ENCODE data around the gene ZNF280B. TPM values are rescaled to one million over a fixed set of nuclear protein-coding genes. Genes with fewer than 3 reads are reported as not detected.

ZNF280B gene
- total RNA-seq, 2 donors from 2014 or later, result 0.33 to 1.0 TPM

DNA sequence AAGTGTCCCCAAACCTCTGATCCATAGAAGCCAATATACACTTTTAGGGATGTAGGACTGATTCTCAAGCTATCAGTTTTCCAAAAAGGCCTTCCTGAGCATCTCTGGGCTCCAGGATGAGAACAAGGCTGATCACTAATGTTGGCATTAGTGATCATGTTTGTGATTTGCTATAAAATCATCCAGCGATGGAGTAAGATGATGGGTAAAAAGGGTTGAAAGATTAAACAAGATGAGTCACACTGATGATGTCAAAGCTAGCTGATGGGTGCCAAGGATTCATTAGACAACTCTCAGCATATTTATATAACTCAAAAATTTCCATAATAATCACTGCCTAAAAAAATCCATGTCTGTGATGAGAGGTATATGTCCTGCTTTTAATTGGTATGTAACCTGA lies 42.8 kb downstream of the ZNF280B start:
- Histone ChIP-seq H3K9me3 (no peaks in the 10 kb centered on the region), H3K27ac (no peak overlapping the region), H3K36me3 (replicated peaks in 1 of 2; ENCODE audit: insufficient read depth in 1 of 2, low read depth in 2 of 2) (no peaks in the 10 kb centered on the region), H3K27me3 (peaks cover 0 to 4% of the 10 kb centered on the region in 2 donors), H3K4me1 (no peaks in the 10 kb centered on the region), H3K4me3 (no peak overlapping the region)
- TF ChIP-seq POLR2A (IDR thresholded peaks at IDR 0.05) (no peak), CTCF (IDR thresholded peaks at IDR 0.05) (no peak)
- intact Hi-C loops (cut with DNase I), result no loop called here
- ATAC-seq (no peak), DNase-seq (no peak)
- 67 to 82% methylated on average over 1 of the region's 1 CpG for WGBS, 2 donors

GRCh38 chr22:22465094-22465602 lies 43.4 kb downstream of the ZNF280B start:
- Histone ChIP-seq H3K27ac (no peak overlapping the region), H3K4me3 (no peak overlapping the region), H3K27me3 (peaks cover 0 to 4% of the 10 kb centered on the region in 2 donors), H3K9me3 (peaks cover 0 to 3% (median 0%) of the 10 kb centered on the region in 3 donors), H3K4me1 (no peaks in the 10 kb centered on the region), H3K36me3 (replicated peaks in 1 of 2; ENCODE audit: insufficient read depth in 1 of 2, low read depth in 2 of 2) (no peaks in the 10 kb centered on the region)
- TF ChIP-seq POLR2A (IDR thresholded peaks at IDR 0.05) (no peak), CTCF (IDR thresholded peaks at IDR 0.05) (no peak)
- no peak for ATAC-seq
- no peak for DNase-seq
- intact Hi-C loops (cut with DNase I), result no loop called here
- WGBS, 2 donors, result 44 to 50% methylated on average over 7 of the region's 7 CpGs

DNA sequence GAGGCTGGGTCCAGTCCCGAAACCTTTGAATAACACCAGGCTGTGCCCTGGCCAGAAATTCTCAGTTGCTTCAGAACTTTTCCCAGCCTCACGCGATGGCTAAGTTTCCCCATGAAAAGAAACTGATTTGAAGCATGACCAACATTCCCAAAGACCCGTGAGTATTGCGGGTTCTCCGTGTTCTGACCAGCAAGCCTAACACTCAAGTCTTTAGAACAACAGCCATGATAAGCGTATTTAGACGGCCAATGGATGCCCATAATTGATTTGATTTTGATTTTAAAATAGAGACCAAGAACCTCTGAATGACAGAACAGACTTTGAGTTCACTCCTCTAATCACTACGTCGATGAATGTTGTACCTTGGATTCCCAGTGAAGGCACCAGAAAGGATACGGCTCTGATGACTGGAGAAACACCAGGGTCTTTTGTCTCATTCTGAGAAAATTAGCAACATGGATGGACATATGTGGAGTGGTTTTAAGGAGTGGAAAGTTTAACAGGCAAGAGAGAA lies 43.9 kb downstream of the ZNF280B start:
- intact Hi-C loops (cut with DNase I), result no loop called here
- no peak overlapping the region for H3K27ac ChIP-seq
- TF ChIP-seq POLR2A (IDR thresholded peaks at IDR 0.05), result no peak
- no peak for TF ChIP-seq CTCF (IDR thresholded peaks at IDR 0.05)
- no peaks in the 10 kb centered on the region for H3K36me3 ChIP-seq (replicated peaks in 1 of 2; ENCODE audit: insufficient read depth in 1 of 2, low read depth in 2 of 2)
- H3K27me3 ChIP-seq, result peaks cover 0 to 4% of the 10 kb centered on the region in 2 donors
- WGBS, 2 donors, result 65 to 72% methylated on average over 11 of the region's 11 CpGs
- no peak for ATAC-seq
- no peak for DNase-seq
- H3K4me3 ChIP-seq, result no peak overlapping the region
- peaks cover 0 to 9% (median 0%) of the 10 kb centered on the region in 3 donors for H3K9me3 ChIP-seq
- H3K4me1 ChIP-seq, result no peaks in the 10 kb centered on the region

- no peak for TF ChIP-seq POLR2A (IDR thresholded peaks at IDR 0.05)
- TF ChIP-seq CTCF (IDR thresholded peaks at IDR 0.05), result peak; percentile 21 to 76 (median 63)
- H3K9me3 ChIP-seq, result peaks cover 0 to 15% (median 0%) of the 10 kb centered on the region in 3 donors
- H3K4me3 ChIP-seq, result no peak overlapping the region
- intact Hi-C loops (cut with DNase I), result no loop called here
- ATAC-seq, result no peak
- H3K27ac ChIP-seq, result no peak overlapping the region
- 19 to 29% methylated on average over 18 of the region's 18 CpGs for WGBS, 2 donors
- peak; percentile 42 to 60 (median 48) for DNase-seq
- no peaks in the 10 kb centered on the region for H3K36me3 ChIP-seq (replicated peaks in 1 of 2; ENCODE audit: insufficient read depth in 1 of 2, low read depth in 2 of 2)
- peaks cover 0 to 4% of the 10 kb centered on the region in 2 donors for H3K27me3 ChIP-seq
- H3K4me1 ChIP-seq, result no peaks in the 10 kb centered on the region
Measured at GRCh38 chr22:22463855-22464540, 44.5 kb downstream of the ZNF280B start.
